Inflammatory macrophage treated with lipopolysaccharide for 4 hours (primary cell): ENCODE results near the gene LMAN2.
"Not testable (repeated sequence)": the region's sequence is repeated elsewhere in the genome, so short reads cannot be mapped to it uniquely, and the experiment has no call there.

ENCODE experiments used
- DNase-seq: peaks from one replicate; pipeline ENCODE4 v3.0.0-alpha.2; 2020

Gene LMAN2

GRCh38 chr5:177325868-177326381 lies 25.5 kb downstream of the LMAN2 start:
- no peak for DNase-seq

GRCh38 chr5:177320879-177321278 lies 30.6 kb downstream of the LMAN2 start:
- DNase-seq: peak; percentile 72

GRCh38 chr5:177319913-177320588 lies 31.4 kb downstream of the LMAN2 start:
- no peak for DNase-seq

- peak; percentile 79 for DNase-seq
Measured at GRCh38 chr5:177317959-177318377, 33.5 kb downstream of the LMAN2 start.

GRCh38 chr5:177316005-177316404 lies 35.5 kb downstream of the LMAN2 start:
- no peak for DNase-seq

GRCh38 chr5:177315411-177315810 lies 36.1 kb downstream of the LMAN2 start:
- no peak for DNase-seq

- DNase-seq: no peak
Measured at GRCh38 chr5:177314376-177315342, 36.8 kb downstream of the LMAN2 start.

GRCh38 chr5:177313561-177314259 lies 37.8 kb downstream of the LMAN2 start:
- DNase-seq: no peak

- DNase-seq: no peak
Measured at GRCh38 chr5:177312649-177313181, 38.8 kb downstream of the LMAN2 start.

- DNase-seq: peak; percentile 97
Measured at GRCh38 chr5:177311723-177312648, 39.5 kb downstream of the LMAN2 start, which contains the start of gene MXD3. MXD3 (minus strand) TSS chr5:177311898; CDS start chr5:177311830, 68 bp downstream.

- no peak for DNase-seq
Measured at GRCh38 chr5:177311392-177311722, 40.1 kb downstream of the LMAN2 start.

GRCh38 chr5:177310757-177311391 lies 40.6 kb downstream of the LMAN2 start:
- DNase-seq: peak; percentile 56

GRCh38 chr5:177310332-177310731 lies 41.1 kb downstream of the LMAN2 start:
- DNase-seq: no peak

- peak; percentile 56 for DNase-seq
Measured at GRCh38 chr5:177309351-177310191, 41.9 kb downstream of the LMAN2 start.

GRCh38 chr5:177308740-177309139 lies 42.7 kb downstream of the LMAN2 start:
- no peak for DNase-seq

GRCh38 chr5:177307544-177308363 lies 43.7 kb downstream of the LMAN2 start:
- DNase-seq: no peak

- peak; percentile 96 for DNase-seq
Measured at GRCh38 chr5:177306674-177307543, 44.6 kb downstream of the LMAN2 start.

GRCh38 chr5:177306103-177306640 lies 45.3 kb downstream of the LMAN2 start:
- DNase-seq: not testable (repeated sequence)
